OCI-M2 (cell line): ENCODE results near the gene TTC9C.
"Not testable (repeated sequence)": the region's sequence is repeated elsewhere in the genome, so short reads cannot be mapped to it uniquely, and the experiment has no call there.

Experiments
- DNase-seq: peaks from one replicate; lab custom pipeline; 2025; ENCODE audit not compliant: unreplicated experiment; lab: John Stamatoyannopoulos, UW

TTC9C gene

DNA sequence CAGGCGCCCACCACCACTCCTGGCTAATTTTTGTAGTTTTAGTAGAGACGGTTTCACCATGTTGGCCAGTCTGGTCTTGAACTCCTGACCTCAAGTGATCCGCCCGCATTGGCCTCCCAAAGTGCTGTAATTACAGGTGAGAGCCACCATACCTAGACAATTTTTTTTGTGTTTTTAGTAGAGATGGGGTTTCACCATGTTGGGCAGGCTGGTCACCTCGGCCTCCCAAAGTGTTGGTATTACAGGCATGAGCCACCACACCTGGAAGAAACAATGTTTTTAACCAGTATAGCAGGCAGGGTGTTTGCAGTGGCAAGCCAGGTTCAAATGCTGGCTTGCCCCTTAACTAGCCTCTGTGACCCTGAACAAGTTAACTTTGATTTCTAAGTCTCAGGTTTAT lies 21.6 kb downstream of the TTC9C start:
- DNase-seq = not testable (repeated sequence)

DNA sequence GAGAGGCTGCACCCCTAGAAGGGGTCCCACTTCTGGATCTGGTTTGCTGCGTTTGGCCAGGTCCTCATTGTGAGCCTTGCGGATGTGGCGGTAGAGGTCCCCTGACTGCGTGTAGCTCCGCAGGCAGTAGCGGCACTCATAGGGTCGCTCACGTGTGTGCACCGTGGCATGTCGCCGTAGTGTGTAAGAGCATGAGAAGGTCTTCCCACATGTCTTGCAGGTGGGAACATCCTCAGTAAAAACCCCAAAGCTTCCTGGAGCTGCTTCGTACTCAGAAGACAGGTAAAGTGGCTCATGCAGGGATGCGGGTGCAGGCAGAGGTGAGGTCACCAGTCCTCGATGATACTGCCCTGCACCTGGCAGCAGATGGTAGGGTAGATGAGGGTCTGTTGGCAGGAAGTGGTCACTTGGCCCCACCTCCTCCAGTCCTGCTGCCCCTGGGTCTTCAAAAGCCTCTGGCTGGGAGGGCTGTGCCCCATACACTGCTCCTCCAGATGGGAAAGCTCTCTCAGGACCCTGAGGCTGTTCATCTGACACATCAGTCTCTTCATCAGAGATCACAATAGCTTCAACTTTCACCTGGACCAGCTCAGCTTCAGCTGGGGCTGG lies 24.0 kb downstream of the TTC9C start:
- DNase-seq = no peak

- DNase-seq = no peak
These were observed 24.9 kb downstream of the TTC9C start for GRCh38 chr11:62752994-62753735.

- DNase-seq = peak; percentile 91
These were observed 25.7 kb downstream of the TTC9C start, which contains the start of gene ZBTB3 for GRCh38 chr11:62753736-62754603. Gene ZBTB3, minus strand, starts transcription at chr11:62754160. Its CDS starts 496 bp downstream, at chr11:62753664.

GRCh38 chr11:62755086-62755615 lies 26.9 kb downstream of the TTC9C start:
- DNase-seq = no peak

GRCh38 chr11:62757846-62758788 lies 29.8 kb downstream of the TTC9C start:
- no peak for DNase-seq

- not testable (repeated sequence) for DNase-seq
These were observed 32.6 kb downstream of the TTC9C start for GRCh38 chr11:62760867-62761227.

- DNase-seq = no peak
These were observed 42.5 kb downstream of the TTC9C start for GRCh38 chr11:62770778-62771143.

DNA sequence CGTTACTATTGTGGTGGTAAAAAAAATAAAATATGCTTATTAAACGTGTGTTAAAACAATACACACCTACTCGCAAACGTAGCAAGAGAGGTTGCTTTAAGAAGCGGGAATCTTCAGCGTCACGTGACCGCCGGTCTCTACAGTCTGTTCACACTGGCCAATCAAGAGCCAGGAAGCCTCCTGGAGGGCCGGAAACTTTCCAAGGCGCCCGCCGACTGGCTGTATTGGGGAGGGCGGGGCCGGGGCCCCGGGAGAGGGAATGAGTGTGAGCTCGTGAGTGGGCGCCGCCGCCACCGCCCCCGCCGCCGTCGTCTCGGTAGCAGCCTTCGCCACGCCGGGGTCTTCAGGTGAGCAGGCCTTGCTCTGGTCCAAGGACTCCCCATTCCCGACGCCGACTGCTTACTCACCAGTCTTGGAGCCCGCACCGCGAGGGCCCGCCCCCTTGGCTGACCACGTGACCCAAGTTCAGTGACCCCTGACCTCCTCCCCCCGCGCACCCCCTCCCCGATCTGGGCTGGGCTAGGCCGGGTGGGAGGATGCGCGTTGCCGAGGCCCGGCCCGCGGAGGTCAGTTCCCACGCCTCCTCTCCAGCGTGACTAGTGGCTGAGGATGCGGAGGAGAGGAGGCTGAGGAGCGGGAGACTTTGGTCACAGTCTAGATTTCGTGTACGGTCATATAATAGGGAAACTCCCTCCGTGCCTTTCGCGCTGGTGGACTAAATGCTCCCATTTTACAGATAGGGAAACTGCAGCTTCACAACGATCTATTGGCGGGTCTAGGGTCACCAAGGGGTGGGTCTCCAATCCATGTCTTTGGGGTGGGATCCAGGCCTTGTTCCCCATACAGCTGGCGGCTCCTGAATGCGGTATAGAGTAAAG lies 43.1 kb downstream of the TTC9C start, which contains the start of gene TAF6L:
TSS of gene TAF6L (plus strand) at position 253 of the 878 bp plus-strand sequence. CDS start 4,388 bp downstream, outside the sequence.
- DNase-seq = peak; percentile 94

- DNase-seq = no peak
These were observed 46.1 kb downstream of the TTC9C start for GRCh38 chr11:62774407-62774806.

DNA sequence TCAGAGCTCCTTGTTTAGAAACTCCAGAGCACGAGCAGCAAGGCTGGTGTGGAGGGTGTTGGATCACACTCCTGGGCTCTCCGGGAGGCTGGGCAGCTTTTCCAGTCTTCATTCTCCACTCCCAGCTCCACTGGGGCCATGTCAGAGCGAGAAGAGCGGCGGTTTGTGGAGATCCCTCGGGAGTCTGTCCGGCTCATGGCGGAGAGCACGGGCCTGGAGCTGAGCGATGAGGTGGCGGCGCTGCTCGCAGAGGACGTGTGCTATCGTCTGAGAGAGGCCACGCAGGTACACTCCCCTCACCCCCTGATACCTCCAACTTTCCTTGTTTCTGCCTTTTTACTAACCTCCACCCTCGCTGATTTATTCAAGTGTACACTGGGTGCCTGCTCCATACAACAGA lies 47.4 kb downstream of the TTC9C start:
- DNase-seq = no peak

DNA sequence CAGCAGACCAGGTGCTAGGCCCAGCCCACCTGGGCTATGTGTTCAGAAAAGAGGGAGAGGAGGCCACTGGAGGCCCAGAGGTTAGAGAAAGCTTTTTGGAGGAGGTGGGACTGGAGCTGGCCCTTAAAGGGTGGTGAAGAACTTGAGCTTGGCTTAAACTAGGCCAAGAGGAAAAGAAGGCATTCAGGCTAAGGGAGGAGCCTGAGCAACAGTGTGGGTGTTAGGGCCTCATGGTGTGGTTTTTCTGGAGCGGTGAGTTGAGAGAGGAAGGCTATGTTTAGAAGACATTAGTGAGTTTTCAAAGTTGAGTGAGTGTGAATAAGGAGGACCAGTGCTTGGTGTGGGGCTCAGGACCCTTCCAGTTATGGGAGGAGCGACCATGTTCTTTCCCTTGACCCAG lies 49.1 kb downstream of the TTC9C start:
- no peak for DNase-seq

GRCh38 chr11:62778441-62778840 lies 50.2 kb downstream of the TTC9C start:
- no peak for DNase-seq

DNA sequence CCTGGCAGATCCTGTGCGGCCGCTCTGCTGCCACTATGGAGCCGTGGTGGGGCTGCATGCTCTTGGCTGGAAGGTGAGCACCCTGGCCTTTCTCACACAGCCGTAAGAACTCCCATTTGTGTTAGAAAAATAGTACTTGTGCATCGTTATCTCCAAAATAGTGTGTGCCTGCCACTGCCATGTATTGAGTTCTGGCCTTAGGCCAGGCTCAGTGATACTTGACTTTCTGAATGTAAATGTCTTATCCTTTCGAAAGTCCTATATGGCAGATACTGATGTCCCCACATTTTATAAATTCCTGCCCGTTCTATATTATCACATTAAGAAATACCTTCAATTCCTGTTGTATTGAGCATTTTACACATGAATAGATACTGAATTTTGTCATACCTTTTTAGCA lies 54.5 kb downstream of the TTC9C start:
- no peak for DNase-seq

GRCh38 chr11:62786318-62787004 lies 58.2 kb downstream of the TTC9C start:
- DNase-seq = peak; percentile 40

- peak; percentile 61 for DNase-seq
These were observed 58.9 kb downstream of the TTC9C start, which contains the start of gene TMEM179B for GRCh38 chr11:62787005-62787759. Gene TMEM179B, plus strand, starts transcription at chr11:62787402. Its CDS starts 30 bp downstream, at chr11:62787432.
